ENCODE measurements around the gene ETDB.

The ETDB gene

GRCh38 chrX:135114392-135114791 lies 5.9 kb downstream of the ETDB start:
- Histone ChIP-seq H3K27ac (ENCODE audit: low read depth, low read length) (no peak overlapping the region), H3K9me2 (replicated peaks; ENCODE audit: insufficient read depth, low read length) (no peaks in the 10 kb centered on the region), H4K20me1 (ENCODE audit: low read depth, low read length) (no peaks in the 10 kb centered on the region), H3K4me2 (ENCODE audit: low read depth, low read length, poor library complexity, severe bottlenecking) (no peak overlapping the region), H3K27me3 (ENCODE audit: low read length) (no peaks in the 10 kb centered on the region), H3K9ac (ENCODE audit: low read length) (no peak overlapping the region), H3F3A (ENCODE audit: insufficient read depth) (no peaks in the 10 kb centered on the region), H3K4me3 (ENCODE audit: insufficient read depth, low read length, poor library complexity, severe bottlenecking) (no peak overlapping the region), H2AFZ (ENCODE audit: low read depth, low read length, severe bottlenecking) (no peak overlapping the region), H3K9me3 (ENCODE audit: insufficient read depth, low read length) (no peaks in the 10 kb centered on the region), H3K36me3 (ENCODE audit: low read length) (no peaks in the 10 kb centered on the region), H3K79me2 (ENCODE audit: insufficient read depth, low read length) (no peaks in the 10 kb centered on the region)
- TF ChIP-seq EZH2phosphoT487 (conservative IDR thresholded peaks at IDR 0.05; ENCODE audit: low read length) (no peak), CTCF (IDR thresholded peaks at IDR 0.05; ENCODE audit: insufficient read depth, low read length, poor library complexity, severe bottlenecking) (no peak)

GRCh38 chrX:135112743-135113142 lies 7.6 kb downstream of the ETDB start:
- no peaks in the 10 kb centered on the region for H3F3A ChIP-seq (ENCODE audit: insufficient read depth)
- TF ChIP-seq EZH2phosphoT487 (conservative IDR thresholded peaks at IDR 0.05; ENCODE audit: low read length) = no peak
- no peak for TF ChIP-seq CTCF (IDR thresholded peaks at IDR 0.05; ENCODE audit: insufficient read depth, low read length, poor library complexity, severe bottlenecking)
- no peak overlapping the region for H3K4me2 ChIP-seq (ENCODE audit: low read depth, low read length, poor library complexity, severe bottlenecking)
- H3K79me2 ChIP-seq (ENCODE audit: insufficient read depth, low read length) = no peaks in the 10 kb centered on the region
- no peak overlapping the region for H3K27ac ChIP-seq (ENCODE audit: low read depth, low read length)
- no peak overlapping the region for H3K9ac ChIP-seq (ENCODE audit: low read length)
- no peaks in the 10 kb centered on the region for H3K9me3 ChIP-seq (ENCODE audit: insufficient read depth, low read length)
- H3K4me3 ChIP-seq (ENCODE audit: insufficient read depth, low read length, poor library complexity, severe bottlenecking) = no peak overlapping the region
- no peaks in the 10 kb centered on the region for H4K20me1 ChIP-seq (ENCODE audit: low read depth, low read length)
- H3K9me2 ChIP-seq (replicated peaks; ENCODE audit: insufficient read depth, low read length) = no peaks in the 10 kb centered on the region
- no peaks in the 10 kb centered on the region for H3K27me3 ChIP-seq (ENCODE audit: low read length)
- no peaks in the 10 kb centered on the region for H3K36me3 ChIP-seq (ENCODE audit: low read length)
- H2AFZ ChIP-seq (ENCODE audit: low read depth, low read length, severe bottlenecking) = no peak overlapping the region

- no peaks in the 10 kb centered on the region for H4K20me1 ChIP-seq (ENCODE audit: low read depth, low read length)
- TF ChIP-seq EZH2phosphoT487 (conservative IDR thresholded peaks at IDR 0.05; ENCODE audit: low read length) = no peak
- TF ChIP-seq CTCF (IDR thresholded peaks at IDR 0.05; ENCODE audit: insufficient read depth, low read length, poor library complexity, severe bottlenecking) = peak; percentile 22
- no peak overlapping the region for H3K4me2 ChIP-seq (ENCODE audit: low read depth, low read length, poor library complexity, severe bottlenecking)
- H3K27me3 ChIP-seq (ENCODE audit: low read length) = no peaks in the 10 kb centered on the region
- no peaks in the 10 kb centered on the region for H3K36me3 ChIP-seq (ENCODE audit: low read length)
- no peak overlapping the region for H2AFZ ChIP-seq (ENCODE audit: low read depth, low read length, severe bottlenecking)
- H3K9me2 ChIP-seq (replicated peaks; ENCODE audit: insufficient read depth, low read length) = no peaks in the 10 kb centered on the region
- H3K79me2 ChIP-seq (ENCODE audit: insufficient read depth, low read length) = no peaks in the 10 kb centered on the region
- no peak overlapping the region for H3K27ac ChIP-seq (ENCODE audit: low read depth, low read length)
- H3K9me3 ChIP-seq (ENCODE audit: insufficient read depth, low read length) = no peaks in the 10 kb centered on the region
- no peak overlapping the region for H3K4me3 ChIP-seq (ENCODE audit: insufficient read depth, low read length, poor library complexity, severe bottlenecking)
- no peaks in the 10 kb centered on the region for H3F3A ChIP-seq (ENCODE audit: insufficient read depth)
- H3K9ac ChIP-seq (ENCODE audit: low read length) = no peak overlapping the region
Observed at GRCh38 chrX:135112096-135112729, 8.1 kb downstream of the ETDB start.
